Heart left ventricle (tissue), 16 donors: ENCODE results near the gene NGFR. TPM values are rescaled to one million over a fixed set of nuclear protein-coding genes. Genes with fewer than 3 reads are reported as not detected.

ENCODE experiments used
- ATAC-seq, 4 donors: fragments of 200-7000 bp; cut with Tn5 transposase; one replicate each; pipeline ENCODE4 v1.9.1; 2020 to 2022; ENCODE audit warnings: moderate library complexity in 4 of 4, mild to moderate bottlenecking in 3 of 4, moderate number of reproducible peaks in 1 of 4
- DNase-seq, 5 donors: peaks; one replicate each; pipeline ENCODE4 v3.0.0-alpha.2; 2020
- H3K27ac ChIP-seq, 12 donors: fragments of 200-600 bp; sonication (generic) in 4 of 12; one replicate each; pipeline versions ENCODE4 v1.5.0 to v1.8.0; 2016 to 2022; ENCODE audit warnings: mild to moderate bottlenecking in 2 of 12
- H3K27me3 ChIP-seq, 9 donors: fragments of 200-600 bp; sonication (generic) in 2 of 9; one replicate each; pipeline versions ENCODE4 v1.5.1 to v1.8.0; 2016 to 2022; ENCODE audit warnings: mild to moderate bottlenecking in 3 of 9
- H3K36me3 ChIP-seq, 9 donors: fragments of 200-600 bp; sonication (generic) in 2 of 9; one replicate each; pipeline versions ENCODE4 v1.5.0 to v1.8.0; 2018 to 2022; ENCODE audit warnings: mild to moderate bottlenecking in 2 of 9
- H3K4me1 ChIP-seq, 12 donors: fragments of 200-600 bp; sonication (generic) in 4 of 12; one replicate each; pipeline versions ENCODE4 v1.5.0 to v1.8.0; 2016 to 2022; ENCODE audit warnings: mild to moderate bottlenecking in 3 of 12
- H3K4me3 ChIP-seq, 12 donors: fragments of 200-600 bp; sonication (generic) in 4 of 12; one replicate each; pipeline versions ENCODE4 v1.5.0 to v1.8.0; 2017 to 2022; ENCODE audit warnings: mild to moderate bottlenecking in 9 of 12, moderate library complexity in 4 of 12
- H3K9me3 ChIP-seq, 12 donors: fragments of 200-600 bp; sonication (generic) in 4 of 12; one replicate each; pipeline versions ENCODE4 v1.5.0 to v1.8.0; 2016 to 2022; ENCODE audit warnings: mild to moderate bottlenecking in 1 of 12
- CTCF ChIP-seq, 12 donors: fragments of 200-600 bp; sonication (generic) in 4 of 12; IDR thresholded peaks; one replicate each; pipeline versions ENCODE4 v1.5.0 to v1.8.0; 2018 to 2022; ENCODE audit warnings: antibody characterized with exemption in 12 of 12, mild to moderate bottlenecking in 5 of 12
- POLR2A ChIP-seq, 2 donors: fragments of 450-650 bp; IDR thresholded peaks; one replicate each; pipeline ENCODE4 v1.6.1; 2017; ENCODE audit warnings: antibody characterized with exemption in 2 of 2, mild to moderate bottlenecking in 2 of 2, moderate library complexity in 2 of 2
- WGBS, 4 donors: extraction: QIAGEN DNeasy Blood & Tissue Kit in 2 of 4; methylation state at CpG; one replicate each; pipeline versions ENCODE4 v1.1.5 to v1.1.7; 2013 to 2018; 5-methylcytosine and 5-hydroxymethylcytosine counted together
- intact Hi-C, 10 donors: fragments of 100-400 bp; cut with DNase I; formaldehyde crosslinking; loops; one replicate each; pipeline versions ENCODE4 v1.11.1 to v1.14.2; 2022
- microRNA-seq, 4 donors: library from miRNA; unstranded; fragments of <30 nt; microRNA quantifications; one replicate each; pipeline versions ENCODE4 to v1.2.0, GENCODE V29; 2017 to 2020
- polyA plus RNA-seq, 2 donors: library from polyadenylated mRNA; stranded (reverse); fragments of 200-250 nt; gene quantifications; one replicate each; pipeline ENCODE4 v1.2.3, GENCODE V29; 2013
- total RNA-seq, 9 donors: library from RNA; depleted of rRNA in 2 of 9; stranded (reverse); fragments of >200 nt in 2 of 9; fragmentation: NEBNext Ultra II Directional in 3 of 9; extraction: Animal tissue kit (Norgen Biotek cat#: 25700) in 3 of 9; gene quantifications; one replicate each; pipeline versions ENCODE4 v1.1.0 to v1.2.4, GENCODE V29; 2016 to 2023
- donor health status: ischemic (EF 13 %, LVEDD 7.1; RV severe dilation, severe dysfunction).
- donor health status: healthy with polysubstance abuse.
- donor health status: DM: no; HTN: yes; CAD: no.
- donor health status: DM: no; HTN: no; CAD: no.
- donor health status: ischemic (EF 25% LVEDD 6.9; RV normal size, moderate dysfunction).
- donor health status: ischemic (EF 25% LVEDD 5.7; RV mildly dilated, moderate dysfunction).
- donor health status: healthy.
- donor health status: DM: yes; HTN: yes; CAD: no.
- donor health status: ischemic (EF 35%, LVEDD 5.7; RV mildly dilated, moderate dysfunction).
- donor health status: nonischemic (EF 11% LVEDD 7.7; RV severe dilation, severe dysfunction).
- donor health status: DM: yes; HTN: yes; CAD: no.
- donor health status: PGD.
- donor health status: ischemic (EF 29% LVEDD 5.4; RV normal size, mild dysfunction).
- donor health status: nonischemic (EF 23%, LVEDD 6.1; RV moderate dilation, normal function).

Gene NGFR
- total and polyA plus RNA-seq, 11 donors, result 2.3 to 16.8 (median 6.2) TPM

DNA sequence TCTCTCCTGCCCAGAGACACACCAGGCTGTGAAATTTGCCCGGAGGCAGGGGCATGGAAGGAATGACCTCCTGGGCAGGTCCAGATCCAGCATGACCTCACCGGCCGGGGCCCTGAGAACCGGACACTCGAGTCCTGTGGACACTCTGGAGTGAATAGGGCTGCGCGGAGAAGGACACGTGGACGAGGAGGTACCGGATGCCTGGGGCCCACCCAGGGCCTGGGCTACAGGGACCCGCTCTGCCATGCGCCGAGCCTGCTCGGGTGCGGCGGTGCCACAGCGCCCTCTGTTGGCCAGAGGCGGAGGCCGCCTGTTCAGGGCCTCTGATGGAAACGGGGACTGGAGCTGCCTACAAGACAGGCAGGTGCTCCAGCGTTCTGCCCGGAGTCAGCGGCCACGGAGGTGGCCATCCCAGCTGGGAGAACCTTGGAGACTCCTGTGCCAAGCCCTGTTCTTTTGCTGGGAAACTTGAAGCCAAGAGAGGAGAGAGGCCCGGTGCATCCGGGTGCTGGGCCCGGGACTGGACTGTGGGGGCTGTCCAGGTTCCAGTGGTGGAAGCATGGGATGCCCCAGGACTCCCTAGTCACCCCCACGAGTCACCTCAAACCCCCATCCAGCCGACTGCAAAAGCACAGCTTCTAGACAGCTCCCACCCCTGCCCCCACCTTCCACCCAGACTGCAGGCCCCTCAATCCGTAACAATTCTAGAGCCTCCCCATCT lies 61.3 kb downstream of the NGFR start:
- ATAC-seq, result peak; percentile 69 to 93 (median 88)
- 13 to 27% (median 15%) methylated on average over 13 to 30 of the region's 30 CpGs for WGBS, 4 donors
- peaks cover 0 to 8% (median 4%) of the 10 kb centered on the region in 12 donors for H3K4me1 ChIP-seq
- intact Hi-C loops, result loop anchor here (1.0 to 10.0 kb wide), 16 partner anchors 59 to 441 kb away; partner anchors contain the start of genes NGFR (in 3 of the 10), DLX3 (in 1 of the 10) and PHB1 (in 1 of the 10)
- no peak overlapping the region for H3K4me3 ChIP-seq
- H3K9me3 ChIP-seq, result no peaks in the 10 kb centered on the region
- H3K36me3 ChIP-seq, result no peaks in the 10 kb centered on the region
- H3K27me3 ChIP-seq, result peaks cover 0 to 9% (median 0%) of the 10 kb centered on the region in 9 donors
- H3K27ac ChIP-seq, result no peak overlapping the region
- peak; percentile 95 to 100 (median 98) for TF ChIP-seq CTCF (IDR thresholded peaks at IDR 0.05)
- no peak for TF ChIP-seq POLR2A (IDR thresholded peaks at IDR 0.05)
- DNase-seq, result peak; percentile 65 to 88 (median 74)

GRCh38 chr17:49557312-49558024 lies 62.4 kb downstream of the NGFR start:
- Histone ChIP-seq H3K36me3 (no peaks in the 10 kb centered on the region), H3K4me3 (no peak overlapping the region), H3K4me1 (peaks cover 0 to 8% (median 4%) of the 10 kb centered on the region in 12 donors), H3K27me3 (peaks cover 0 to 9% (median 0%) of the 10 kb centered on the region in 9 donors), H3K9me3 (no peaks in the 10 kb centered on the region), H3K27ac (no peak overlapping the region)
- intact Hi-C loops, result loop anchor here (2.0 to 10.0 kb wide), 15 partner anchors 60 to 440 kb away; partner anchors contain the start of genes NGFR (in 3 of the 10), DLX3 (in 1 of the 10) and PHB1 (in 1 of the 10)
- 14 to 20% (median 16%) methylated on average over 9 of the region's 9 CpGs for WGBS, 4 donors
- TF ChIP-seq POLR2A (IDR thresholded peaks at IDR 0.05) (no peak), CTCF (IDR thresholded peaks at IDR 0.05) (peak in 11 of 12 donors; percentile 33 to 59 (median 49))
- ATAC-seq (peak in 3 of 4 donors; percentile 46 to 55 (median 48)), DNase-seq (peak in 1 of 5 donors; percentile 32)

Small RNAs within 50 kb of the gene (microRNA-seq; reads per million reads assigned to microRNA genes)
- gene MIR6165, result 0 to 0.77 (median 0) reads per million in 4 donors

Other genes starting within 250 kb of the NGFR start
- gene ZNF652, start 133.0 kb upstream of the NGFR start, total RNA-seq, result 10 to 100 TPM; 14.7 to 24.5 (median 23.1) TPM
- gene ZNF652, start 133.0 kb upstream of the NGFR start, polyA plus RNA-seq, result 10 to 100 TPM in 1 of 2 donors, 1 to 10 TPM in 1; 7.2 to 16.3 TPM
- 100 to 1,000 TPM; 125 to 264 (median 211) TPM for gene PHB1, start 80.4 kb upstream of the NGFR start, total RNA-seq
- gene PHB1, start 80.4 kb upstream of the NGFR start, polyA plus RNA-seq, result 100 to 1,000 TPM; 155 to 328 TPM
- 1 to 10 TPM; 2.5 to 6.8 (median 4.5) TPM for gene NXPH3, start 80.6 kb downstream of the NGFR start, total RNA-seq
- gene NXPH3, start 80.6 kb downstream of the NGFR start, polyA plus RNA-seq, result 1 to 10 TPM; 4.0 to 7.9 TPM
- 10 to 100 TPM; 46.7 to 96.1 (median 60.4) TPM for gene SPOP, start 182.8 kb downstream of the NGFR start, total RNA-seq
- gene SPOP, start 182.8 kb downstream of the NGFR start, polyA plus RNA-seq, result 10 to 100 TPM; 28.5 to 72.0 TPM
- 10 to 100 TPM; 61.0 to 93.4 (median 66.2) TPM for gene SLC35B1, start 212.7 kb downstream of the NGFR start, total RNA-seq
- gene SLC35B1, start 212.7 kb downstream of the NGFR start, polyA plus RNA-seq, result 100 to 1,000 TPM in 1 of 2 donors, 10 to 100 TPM in 1; 50.3 to 137 TPM